ENCODE measurements around the gene KLHL10. TPM values are rescaled to one million over a fixed set of nuclear protein-coding genes. Genes with fewer than 3 reads are reported as not detected.
"Not testable (repeated sequence)": the region's sequence is repeated elsewhere in the genome, so short reads cannot be mapped to it uniquely, and the experiment has no call there.

KLHL10 gene
- total RNA-seq, 1 donor from 2014 or later: not detected

- not testable (repeated sequence) for DNase-seq (ENCODE audit: low spot score)
These were observed 3.2 kb downstream of the KLHL10 start for GRCh38 chr17:41840781-41841180.

GRCh38 chr17:41844971-41845370 lies 7.3 kb downstream of the KLHL10 start:
- intact Hi-C loops (cut with DNase I): no loop called here
- DNase-seq (ENCODE audit: low spot score): no peak

More at GRCh38 chr17:41840781-41841180, 3.2 kb downstream of the KLHL10 start:
- intact Hi-C loops (cut with DNase I): not testable (repeated sequence)

- intact Hi-C loops (cut with DNase I): no loop called here
- DNase-seq (ENCODE audit: low spot score): no peak
These were observed 11.2 kb downstream of the KLHL10 start for GRCh38 chr17:41848788-41849187.

- intact Hi-C loops (cut with DNase I): no loop called here
These were observed 11.8 kb downstream of the KLHL10 start for GRCh38 chr17:41849251-41849990.

GRCh38 chr17:41851382-41851781 lies 13.8 kb downstream of the KLHL10 start:
- intact Hi-C loops (cut with DNase I): loop anchor here (10.0 kb wide), 1 partner anchor 63 kb away; the partner anchor contains the start of gene ACLY
- not testable (repeated sequence) for DNase-seq (ENCODE audit: low spot score)

More at GRCh38 chr17:41849251-41849990, 11.8 kb downstream of the KLHL10 start:
- DNase-seq (ENCODE audit: low spot score): no peak

GRCh38 chr17:41860254-41860931 lies 22.8 kb downstream of the KLHL10 start:
- intact Hi-C loops (cut with DNase I): loop anchor here (10.0 kb wide), 1 partner anchor 46 kb away; the partner anchor contains the start of genes FKBP10 and P3H4
- no peak for DNase-seq (ENCODE audit: low spot score)

GRCh38 chr17:41863074-41863848 lies 25.6 kb downstream of the KLHL10 start:
- DNase-seq (ENCODE audit: low spot score): no peak
- intact Hi-C loops (cut with DNase I): loop anchor here (10.0 kb wide), 1 partner anchor 48 kb away; the partner anchor contains the start of genes FKBP10 and P3H4

GRCh38 chr17:41864498-41864835 lies 26.8 kb downstream of the KLHL10 start:
- intact Hi-C loops (cut with DNase I): loop anchor here (10.0 kb wide), 1 partner anchor 50 kb away; the partner anchor contains the start of genes FKBP10 and P3H4

GRCh38 chr17:41864836-41865595 lies 27.4 kb downstream of the KLHL10 start, which contains the start of gene KLHL11:
Gene KLHL11 (minus strand): TSS chr17:41865423. CDS start chr17:41865370, 53 bp downstream.
- intact Hi-C loops (cut with DNase I): loop anchor here (10.0 kb wide), 1 partner anchor 50 kb away; the partner anchor contains the start of genes FKBP10 and P3H4
- peak; percentile 95 for DNase-seq (ENCODE audit: low spot score)

More at GRCh38 chr17:41864498-41864835, 26.8 kb downstream of the KLHL10 start:
- DNase-seq (ENCODE audit: low spot score): no peak

- intact Hi-C loops (cut with DNase I): loop anchor here (10.0 kb wide), 1 partner anchor 51 kb away; the partner anchor contains the start of genes FKBP10 and P3H4
- DNase-seq (ENCODE audit: low spot score): no peak
These were observed 27.9 kb downstream of the KLHL10 start for GRCh38 chr17:41865596-41865893.

GRCh38 chr17:41868568-41868967 lies 30.9 kb downstream of the KLHL10 start:
- intact Hi-C loops (cut with DNase I): loop anchor here (10.0 kb wide), 1 partner anchor 54 kb away; the partner anchor contains the start of genes FKBP10 and P3H4
- no peak for DNase-seq (ENCODE audit: low spot score)

- intact Hi-C loops (cut with DNase I): loop anchor here (10.0 kb wide), 1 partner anchor 55 kb away; the partner anchor contains the start of genes FKBP10 and P3H4
- no peak for DNase-seq (ENCODE audit: low spot score)
These were observed 31.8 kb downstream of the KLHL10 start for GRCh38 chr17:41869426-41869825.

GRCh38 chr17:41870097-41870496 lies 32.5 kb downstream of the KLHL10 start:
- intact Hi-C loops (cut with DNase I): loop anchor here (10.0 kb wide), 1 partner anchor 135 kb away; the partner anchor contains the start of gene HAP1
- no peak for DNase-seq (ENCODE audit: low spot score)

- DNase-seq (ENCODE audit: low spot score): no peak
- intact Hi-C loops (cut with DNase I): loop anchor here (10.0 kb wide), 1 partner anchor 136 kb away; the partner anchor contains the start of gene HAP1
These were observed 33.0 kb downstream of the KLHL10 start for GRCh38 chr17:41870627-41871026.

- intact Hi-C loops (cut with DNase I): loop anchor here (10.0 kb wide), 1 partner anchor 137 kb away; the partner anchor contains the start of gene HAP1
- no peak for DNase-seq (ENCODE audit: low spot score)
These were observed 34.2 kb downstream of the KLHL10 start for GRCh38 chr17:41871789-41872188.

- intact Hi-C loops (cut with DNase I): loop anchor here (10.0 kb wide), 1 partner anchor 139 kb away; the partner anchor contains the start of gene HAP1
- no peak for DNase-seq (ENCODE audit: low spot score)
These were observed 36.1 kb downstream of the KLHL10 start for GRCh38 chr17:41873559-41874292.

- intact Hi-C loops (cut with DNase I): loop anchor here (10.0 kb wide), 1 partner anchor 139 kb away; the partner anchor contains the start of gene HAP1
- DNase-seq (ENCODE audit: low spot score): not testable (repeated sequence)
These were observed 36.7 kb downstream of the KLHL10 start for GRCh38 chr17:41874293-41874670.

- intact Hi-C loops (cut with DNase I): no loop called here
- DNase-seq (ENCODE audit: low spot score): no peak
These were observed 42.5 kb downstream of the KLHL10 start for GRCh38 chr17:41880130-41880529.

Measured in cardiac septum (tissue), 1 donor.